Measurements from ENCODE around the gene PVR.
"Not testable (repeated sequence)": the region's sequence is repeated elsewhere in the genome, so short reads cannot be mapped to it uniquely, and the experiment has no call there.

The PVR gene

DNA sequence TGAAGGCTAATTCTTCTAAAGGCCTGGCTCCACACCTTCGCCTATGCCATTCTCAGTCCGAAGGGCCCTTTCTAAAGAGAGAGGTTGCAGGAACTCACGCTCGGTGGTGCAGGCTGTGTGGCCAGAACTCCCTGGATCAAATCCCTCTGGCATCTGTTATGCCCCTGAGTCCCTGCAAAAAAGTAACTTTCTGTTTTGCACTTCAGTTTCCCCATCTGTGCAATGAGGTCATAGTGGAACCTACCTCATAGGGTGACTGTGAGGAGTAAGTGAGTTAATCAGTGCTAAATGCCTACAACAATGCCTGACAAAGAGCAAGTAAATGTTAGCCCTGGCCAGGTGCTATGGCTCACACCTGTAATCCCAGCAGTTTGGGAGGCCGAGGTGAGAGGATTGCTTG is 23.0 kb upstream of the PVR start:
- DNase-seq = no peak

- no peak for DNase-seq
Measured at GRCh38 chr19:44621367-44621766, 22.3 kb upstream of the PVR start.

- DNase-seq = no peak
Measured at GRCh38 chr19:44623080-44623479, 20.6 kb upstream of the PVR start.

GRCh38 chr19:44623626-44624025 is 20.1 kb upstream of the PVR start:
- no peak for DNase-seq

DNA sequence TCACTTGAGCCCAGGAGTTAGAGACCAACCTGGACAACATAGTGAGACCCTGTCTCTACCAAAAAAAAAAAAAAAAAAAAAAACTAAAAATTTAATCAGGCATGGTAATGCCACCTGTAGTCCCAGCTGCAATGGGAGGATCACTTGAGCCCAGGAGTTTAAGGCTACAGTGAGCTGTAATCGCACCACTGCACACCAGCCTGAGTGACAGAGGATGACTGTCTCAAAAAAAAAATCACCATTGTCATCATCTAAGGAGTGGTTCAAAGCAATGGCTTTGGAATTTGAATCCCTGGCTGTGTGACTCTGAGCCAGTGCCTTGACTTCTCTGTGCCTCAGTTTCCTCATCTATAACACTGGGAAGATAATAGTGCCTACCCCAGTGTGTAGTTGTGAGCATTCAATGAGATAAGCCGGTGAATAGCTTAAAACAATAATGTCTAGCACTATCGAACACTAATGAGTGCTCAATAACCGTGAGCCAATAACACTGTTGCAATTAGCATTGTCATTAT is 18.8 kb upstream of the PVR start:
- DNase-seq = no peak

- not testable (repeated sequence) for DNase-seq
Measured at GRCh38 chr19:44625637-44626036, 18.1 kb upstream of the PVR start.

- DNase-seq = no peak
Measured at GRCh38 chr19:44626048-44626624, 17.6 kb upstream of the PVR start.

DNA sequence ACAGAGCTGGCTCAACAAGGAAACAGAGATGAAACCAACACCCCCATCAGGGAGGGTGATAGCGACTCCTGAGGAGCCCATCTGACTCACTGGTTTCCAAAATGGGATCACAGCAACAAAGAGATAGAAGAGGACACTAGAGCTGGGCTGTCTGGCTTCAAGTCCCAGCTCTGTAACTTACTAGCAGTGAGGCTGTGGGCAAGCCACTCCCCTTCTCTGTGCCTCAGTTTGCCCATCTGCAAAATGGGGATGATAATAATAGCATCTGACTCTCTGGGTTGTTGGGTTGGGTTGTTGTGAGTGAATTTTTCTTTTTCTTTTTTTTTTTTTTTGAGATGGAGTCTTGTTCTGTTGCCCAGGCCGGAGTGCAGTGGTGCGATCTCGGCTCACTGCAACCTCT is 16.1 kb upstream of the PVR start:
- no peak for DNase-seq

- DNase-seq = no peak
Measured at GRCh38 chr19:44628793-44629192, 14.9 kb upstream of the PVR start.

GRCh38 chr19:44631611-44632010 is 12.1 kb upstream of the PVR start:
- DNase-seq = not testable (repeated sequence)

DNA sequence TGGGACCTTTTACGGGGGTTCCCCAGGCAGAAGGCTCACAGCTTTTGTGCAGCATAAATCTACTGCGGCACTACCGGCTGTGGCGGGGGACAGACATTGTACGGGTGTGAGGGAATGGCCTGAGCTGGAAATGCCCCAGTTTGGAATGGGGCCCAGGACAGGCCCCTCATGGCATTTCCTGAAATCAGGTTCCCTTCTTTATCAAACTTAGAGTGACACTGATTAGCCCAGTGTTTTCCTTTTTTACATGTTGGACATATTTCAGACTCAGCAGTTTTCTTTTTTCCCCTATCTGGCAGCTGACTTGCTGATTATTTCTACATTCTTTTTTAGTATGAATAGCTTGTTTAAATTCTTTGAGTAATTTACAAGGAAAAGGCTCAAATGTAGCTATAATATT is 9.7 kb upstream of the PVR start:
- DNase-seq = not testable (repeated sequence)

- no peak for DNase-seq
Measured at GRCh38 chr19:44634785-44635184, 8.9 kb upstream of the PVR start.

DNA sequence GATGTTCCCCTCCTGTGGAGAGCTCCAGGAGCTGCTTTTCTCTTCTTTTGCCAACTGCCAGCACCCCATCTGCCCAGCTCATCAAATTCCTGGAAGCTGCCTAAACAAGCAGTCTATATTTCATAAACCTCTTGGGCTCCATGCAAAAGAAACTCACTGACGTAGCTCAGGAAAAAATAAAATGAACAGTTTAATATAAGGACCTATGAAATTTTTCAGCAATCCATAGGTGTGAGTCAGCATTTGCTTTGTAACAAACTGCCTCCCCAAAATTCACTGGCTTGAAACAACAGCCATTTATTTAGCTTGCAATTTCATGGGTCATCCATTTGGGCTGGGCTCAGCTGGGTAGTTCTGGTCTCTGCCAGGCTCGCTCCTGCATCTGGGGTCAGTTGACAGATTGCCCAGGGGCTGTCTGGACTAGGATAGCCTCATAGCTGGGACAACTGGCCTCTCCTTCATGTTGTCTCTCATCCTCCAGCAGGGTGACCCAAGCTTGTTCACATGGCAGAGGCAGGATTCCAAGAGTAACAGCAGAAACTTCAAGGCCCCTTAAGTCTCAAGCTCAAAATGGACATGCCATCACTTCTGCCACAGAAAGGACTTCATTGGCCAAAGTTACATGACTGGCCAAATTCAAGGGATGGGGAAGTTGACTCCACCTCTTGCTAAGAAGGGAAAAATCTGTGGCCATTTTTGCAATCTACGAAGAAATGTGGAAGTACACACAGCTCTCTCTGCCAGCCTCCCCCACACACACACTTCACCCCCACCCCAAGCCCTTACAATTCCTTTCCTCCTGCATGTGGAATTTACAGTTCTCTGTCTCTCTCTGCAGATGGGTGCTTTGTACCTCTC is 7.9 kb upstream of the PVR start:
- DNase-seq = no peak

- no peak for DNase-seq
Measured at GRCh38 chr19:44636439-44637389, 7.0 kb upstream of the PVR start.

DNA sequence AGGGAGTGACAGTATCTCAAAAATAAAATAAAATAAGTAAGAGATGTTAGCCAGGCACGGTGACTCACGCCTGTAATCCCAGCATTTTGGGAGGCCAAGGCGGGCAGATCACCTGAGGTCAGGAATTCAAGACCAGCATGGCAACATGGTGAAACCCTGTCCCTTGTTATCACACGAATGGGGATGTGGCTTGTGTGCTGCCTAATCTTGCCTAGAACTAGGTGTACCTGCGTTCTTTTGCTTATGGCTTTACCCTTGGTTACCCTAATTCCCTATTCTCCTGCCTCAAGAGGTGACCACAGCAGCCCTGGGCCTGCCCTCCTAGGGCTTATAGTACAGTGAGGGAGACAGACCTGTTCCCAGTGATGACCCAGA is 6.3 kb upstream of the PVR start:
- DNase-seq = no peak

DNA sequence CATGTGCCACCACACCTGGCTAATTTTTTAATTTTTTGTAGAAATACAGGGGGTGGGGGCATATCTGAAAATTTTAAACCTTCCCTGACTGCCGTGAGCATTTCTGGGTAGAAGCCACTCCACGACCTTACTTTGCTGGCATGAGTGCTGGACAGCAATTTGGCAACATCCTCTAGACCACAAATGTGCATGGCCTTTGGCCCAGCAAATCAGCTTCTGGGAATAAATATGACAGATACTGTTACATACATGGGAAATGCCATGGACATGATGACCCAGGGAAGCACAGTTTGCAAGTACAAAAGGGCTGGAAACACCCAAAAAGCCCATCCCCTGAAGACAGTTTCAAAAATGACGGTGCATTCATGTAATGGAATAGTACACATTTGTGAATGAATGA is 3.2 kb upstream of the PVR start:
- no peak for DNase-seq

GRCh38 chr19:44641501-44642265 is 2.0 kb upstream of the PVR start:
- no peak for DNase-seq

GRCh38 chr19:44642377-44642776 is 1.3 kb upstream of the PVR start:
- DNase-seq = no peak

GRCh38 chr19:44644402-44645016 is 799 bp downstream of the PVR start:
- DNase-seq = peak in 1 of 2 experiments; percentile 18

DNA sequence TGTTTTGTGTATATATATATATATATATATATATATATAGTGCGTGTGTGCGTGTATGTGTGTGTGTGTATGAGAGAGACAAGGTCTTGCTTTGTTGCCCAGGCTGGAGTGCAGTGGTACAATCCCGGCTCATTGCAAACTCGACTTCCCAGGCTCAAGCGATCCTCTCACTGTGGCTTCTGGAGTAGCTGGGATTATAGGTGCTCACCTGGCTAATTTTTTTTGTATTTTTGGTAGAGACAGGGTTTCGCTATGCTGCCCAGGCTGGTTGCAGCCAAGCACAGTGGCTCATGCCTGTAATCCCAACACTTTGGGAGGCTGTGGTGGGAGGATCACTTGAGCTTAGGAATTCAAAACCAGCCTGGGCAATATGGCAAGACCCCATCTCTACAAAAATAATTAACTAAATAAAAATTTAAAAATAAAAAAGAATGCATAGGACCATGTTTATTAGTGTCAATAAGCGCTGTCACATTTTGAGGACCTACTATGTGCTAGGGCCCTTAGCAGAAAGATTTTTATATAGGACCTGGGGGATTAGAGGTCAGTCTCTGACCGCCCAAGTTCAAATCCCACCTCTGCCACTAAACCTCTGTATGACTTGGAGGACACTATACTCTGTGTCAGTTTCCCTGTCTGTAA is 1.8 kb downstream of the PVR start:
- no peak for DNase-seq

DNA sequence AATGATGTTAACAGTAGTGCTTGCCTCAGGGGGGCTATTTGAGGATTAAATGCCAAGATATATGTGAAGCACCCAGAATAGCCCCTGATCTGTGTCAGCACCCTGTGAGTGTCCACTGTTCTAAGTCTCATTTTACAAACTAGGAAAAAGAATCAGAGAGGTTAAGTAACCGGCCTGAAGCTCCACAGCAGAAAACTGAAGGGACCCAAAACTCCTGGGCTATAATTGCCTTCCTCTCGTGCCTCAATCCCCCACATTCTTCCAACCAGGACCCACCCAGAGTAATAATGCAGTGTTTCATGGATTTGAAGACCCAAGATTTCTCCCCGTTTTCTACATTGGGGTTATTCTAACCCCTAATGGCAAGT is 2.3 kb downstream of the PVR start:
- DNase-seq = no peak

DNA sequence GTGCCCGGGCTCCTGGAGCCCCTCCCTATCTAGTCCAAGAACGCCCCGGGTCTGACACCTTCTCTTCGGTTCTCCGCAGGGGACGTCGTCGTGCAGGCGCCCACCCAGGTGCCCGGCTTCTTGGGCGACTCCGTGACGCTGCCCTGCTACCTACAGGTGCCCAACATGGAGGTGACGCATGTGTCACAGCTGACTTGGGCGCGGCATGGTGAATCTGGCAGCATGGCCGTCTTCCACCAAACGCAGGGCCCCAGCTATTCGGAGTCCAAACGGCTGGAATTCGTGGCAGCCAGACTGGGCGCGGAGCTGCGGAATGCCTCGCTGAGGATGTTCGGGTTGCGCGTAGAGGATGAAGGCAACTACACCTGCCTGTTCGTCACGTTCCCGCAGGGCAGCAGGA is 3.4 kb downstream of the PVR start:
- DNase-seq = no peak
